ENCODE measurements around the gene FGD5. TPM values are rescaled to one million over a fixed set of nuclear protein-coding genes. Genes with fewer than 3 reads are reported as not detected.
A peak's percentile ranks its signal among the peaks of the same experiment; 100 is the strongest.

Gene FGD5
- total and polyA plus RNA-seq, 2 experiments from 2014 or later, result 7.4 to 12.2 TPM

GRCh38 chr3:14773691-14774128, 45.1 kb upstream of the FGD5 start (continued):
- no peak for TF ChIP-seq ZNF462 (CRISPR knock-in tag; IDR thresholded peaks at IDR 0.05)

- Mint-ChIP-seq H3K4me3 (no peak overlapping the region), H3K27ac (no peak overlapping the region), H3K4me1 (peaks cover 16% of the 10 kb centered on the region), H3K9me3 (peaks cover 7% of the 10 kb centered on the region), H3K36me3 (ENCODE audit: low read depth) (no peaks in the 10 kb centered on the region; the same call in 1 of the 3 replicates), H3K27me3 (ENCODE audit: insufficient read depth, low read depth, poor library complexity) (peaks cover 16% of the 10 kb centered on the region)
- Histone ChIP-seq H2AFZ (peak overlapping the region; percentile 96; the same call in 1 of the 2 replicates), H3K27me3 (ENCODE audit: insufficient read depth) (no peaks in the 10 kb centered on the region), H3K27ac (ENCODE audit: low read depth) (no peak overlapping the region), H3F3A (replicated peaks; ENCODE audit: low read depth) (no peaks in the 10 kb centered on the region), H3K4me1 (ENCODE audit: insufficient read depth) (peaks cover 9% of the 10 kb centered on the region), H3K79me2 (replicated peaks; ENCODE audit: insufficient read depth) (no peaks in the 10 kb centered on the region), H3K4me3 (no peak overlapping the region), H4K20me1 (replicated peaks; ENCODE audit: insufficient read depth) (no peaks in the 10 kb centered on the region), H3K36me3 (ENCODE audit: insufficient read depth) (no peaks in the 10 kb centered on the region), H3K9me2 (ENCODE audit: insufficient read depth) (no peaks in the 10 kb centered on the region), H3K4me2 (no peak overlapping the region)
- DNase-seq (ENCODE audit: low spot score), result no peak
- peak; percentile 63 for ATAC-seq
- TF ChIP-seq JUNB (IDR thresholded peaks at IDR 0.05; ENCODE audit: unreplicated experiment) (no peak), CTCF (conservative IDR thresholded peaks at IDR 0.05; ENCODE audit: low read depth in 2 of 2) (peak; percentile 21 to 54; a peak in 3 of 4 replicates)
Observed at GRCh38 chr3:14774431-14774830, 44.3 kb upstream of the FGD5 start.
